ENCODE results near the gene LRCH1.
A peak's percentile ranks its signal among the peaks of the same experiment; 100 is the strongest.

Gene LRCH1

GRCh38 chr13:46720189-46720588 lies 167.2 kb downstream of the LRCH1 start:
- Histone ChIP-seq H3K27ac (no peak overlapping the region), H3K36me3 (replicated peaks) (peaks cover 19% of the 10 kb centered on the region), H3K27me3 (replicated peaks) (no peaks in the 10 kb centered on the region), H3K4me3 (ENCODE audit: low read depth, low read length) (no peak overlapping the region)
- no peak for DNase-seq
- no peak for TF ChIP-seq CTCF (IDR thresholded peaks at IDR 0.05; ENCODE audit: low read depth, low read length, missing control alignments)
- in situ Hi-C loops (cut with HindIII; ENCODE audit: low pct_ligation_motif_present, low sequenced_read_pairs) = loop anchor here (25.0 kb wide), 1 partner anchor 233 kb away; no protein-coding TSS in a partner anchor

- Histone ChIP-seq H3K4me3 (ENCODE audit: low read depth, low read length) (no peak overlapping the region), H3K36me3 (replicated peaks) (peaks cover 16% of the 10 kb centered on the region), H3K27ac (no peak overlapping the region), H3K27me3 (replicated peaks) (no peaks in the 10 kb centered on the region)
- in situ Hi-C loops (cut with HindIII; ENCODE audit: low pct_ligation_motif_present, low sequenced_read_pairs) = loop anchor here (25.0 kb wide), 1 partner anchor 234 kb away; no protein-coding TSS in a partner anchor
- DNase-seq = peak; percentile 56
- peak; percentile 66 for TF ChIP-seq CTCF (IDR thresholded peaks at IDR 0.05; ENCODE audit: low read depth, low read length, missing control alignments)
Observed at GRCh38 chr13:46721054-46721453, 168.1 kb downstream of the LRCH1 start.

GRCh38 chr13:46726347-46726746 lies 173.4 kb downstream of the LRCH1 start:
- Histone ChIP-seq H3K4me3 (ENCODE audit: low read depth, low read length) (no peak overlapping the region), H3K36me3 (replicated peaks) (peaks cover 21% of the 10 kb centered on the region), H3K27ac (no peak overlapping the region), H3K27me3 (replicated peaks) (no peaks in the 10 kb centered on the region)
- in situ Hi-C loops (cut with HindIII; ENCODE audit: low pct_ligation_motif_present, low sequenced_read_pairs) = no loop called here
- no peak for TF ChIP-seq CTCF (IDR thresholded peaks at IDR 0.05; ENCODE audit: low read depth, low read length, missing control alignments)
- no peak for DNase-seq

GRCh38 chr13:46728777-46729176 lies 175.8 kb downstream of the LRCH1 start:
- H3K36me3 ChIP-seq (replicated peaks) = peaks cover 25% of the 10 kb centered on the region
- DNase-seq = no peak
- no peaks in the 10 kb centered on the region for H3K27me3 ChIP-seq (replicated peaks)
- peak; percentile 38 for TF ChIP-seq CTCF (IDR thresholded peaks at IDR 0.05; ENCODE audit: low read depth, low read length, missing control alignments)
- no peak overlapping the region for H3K4me3 ChIP-seq (ENCODE audit: low read depth, low read length)
- in situ Hi-C loops (cut with HindIII; ENCODE audit: low pct_ligation_motif_present, low sequenced_read_pairs) = no loop called here
- no peak overlapping the region for H3K27ac ChIP-seq

DNA sequence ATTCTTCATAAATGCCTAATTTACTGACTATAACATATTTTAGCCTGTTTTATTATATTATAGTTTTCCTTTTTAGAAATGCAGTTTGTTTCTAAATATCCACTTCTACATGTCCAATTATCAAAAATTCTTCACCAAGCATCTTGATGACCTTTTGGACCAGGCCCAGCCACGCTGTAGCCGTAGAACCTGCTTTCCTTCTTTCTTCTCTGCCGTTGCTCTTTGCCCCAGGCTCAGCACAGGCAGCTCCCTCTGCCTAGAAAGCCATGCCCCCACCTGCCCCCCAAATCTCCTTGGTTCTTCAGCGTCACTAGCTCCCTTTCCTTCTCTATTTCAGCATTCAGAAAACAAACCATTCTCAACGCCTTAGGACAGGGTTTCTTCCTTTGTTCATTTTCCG lies 178.6 kb downstream of the LRCH1 start:
- H3K27ac ChIP-seq = no peak overlapping the region
- H3K27me3 ChIP-seq (replicated peaks) = no peaks in the 10 kb centered on the region
- in situ Hi-C loops (cut with HindIII; ENCODE audit: low pct_ligation_motif_present, low sequenced_read_pairs) = no loop called here
- TF ChIP-seq CTCF (IDR thresholded peaks at IDR 0.05; ENCODE audit: low read depth, low read length, missing control alignments) = no peak
- no peak overlapping the region for H3K4me3 ChIP-seq (ENCODE audit: low read depth, low read length)
- H3K36me3 ChIP-seq (replicated peaks) = peaks cover 13% of the 10 kb centered on the region
- DNase-seq = no peak

DNA sequence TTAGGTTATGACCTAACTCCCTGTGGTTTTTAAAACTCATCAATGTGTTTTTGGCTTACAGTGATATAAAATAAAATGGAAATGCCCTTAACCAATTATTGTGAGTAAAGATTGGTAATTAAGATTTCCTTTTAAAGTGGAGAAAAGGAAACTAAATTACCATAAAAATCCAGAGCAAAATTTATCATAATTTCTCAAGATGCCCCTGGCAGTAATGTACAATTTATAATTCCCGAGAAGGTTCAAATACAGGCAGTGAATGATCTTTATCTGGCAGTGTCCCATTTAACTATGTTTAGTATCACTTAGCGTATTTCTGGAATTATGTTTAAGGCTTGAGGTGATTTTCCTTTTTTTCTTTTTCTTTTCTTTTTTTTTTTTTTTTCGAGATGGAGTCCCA lies 182.5 kb downstream of the LRCH1 start:
- Histone ChIP-seq H3K36me3 (replicated peaks) (peaks cover 7% of the 10 kb centered on the region), H3K27me3 (replicated peaks) (no peaks in the 10 kb centered on the region), H3K4me3 (ENCODE audit: low read depth, low read length) (no peak overlapping the region), H3K27ac (no peak overlapping the region)
- no peak for DNase-seq
- TF ChIP-seq CTCF (IDR thresholded peaks at IDR 0.05; ENCODE audit: low read depth, low read length, missing control alignments) = no peak
- in situ Hi-C loops (cut with HindIII; ENCODE audit: low pct_ligation_motif_present, low sequenced_read_pairs) = no loop called here

Data from brain microvascular endothelial cell (primary cell).